Stomach (tissue), 4 donors: ENCODE data around the gene ERI3.

Source experiments
- EP300 ChIP-seq: sonication (generic); formaldehyde crosslinking; IDR thresholded peaks from one replicate; pipeline ENCODE4 v1.6.1; 2017; ENCODE audit warnings: antibody characterized with exemption
- POLR2A ChIP-seq, 4 donors: fragments of 450-650 bp; IDR thresholded peaks; one replicate each; pipeline ENCODE4 v1.6.1; 2016; ENCODE audit warnings: antibody characterized with exemption in 4 of 4, control low read depth in 2 of 4, mild to moderate bottlenecking in 1 of 4, moderate library complexity in 1 of 4
- POLR2AphosphoS5 ChIP-seq, 3 donors: sonication (generic); formaldehyde crosslinking; IDR thresholded peaks; one replicate each; pipeline ENCODE4 v1.6.1; 2016; ENCODE audit warnings: antibody characterized with exemption in 3 of 3
- TF ChIP-seq, protein P1 (sequence below), 7 experiments: fragments of 450-650 bp in 4 of 7; fragments of 200-600 bp in 3 of 7; sonication (generic) in 3 of 7; IDR thresholded peaks; one replicate each; pipeline ENCODE4 v1.5.1; 2016 to 2019; ENCODE audit warnings: antibody characterized with exemption in 7 of 7, control low read depth in 2 of 7, mild to moderate bottlenecking in 1 of 7

DNA sequence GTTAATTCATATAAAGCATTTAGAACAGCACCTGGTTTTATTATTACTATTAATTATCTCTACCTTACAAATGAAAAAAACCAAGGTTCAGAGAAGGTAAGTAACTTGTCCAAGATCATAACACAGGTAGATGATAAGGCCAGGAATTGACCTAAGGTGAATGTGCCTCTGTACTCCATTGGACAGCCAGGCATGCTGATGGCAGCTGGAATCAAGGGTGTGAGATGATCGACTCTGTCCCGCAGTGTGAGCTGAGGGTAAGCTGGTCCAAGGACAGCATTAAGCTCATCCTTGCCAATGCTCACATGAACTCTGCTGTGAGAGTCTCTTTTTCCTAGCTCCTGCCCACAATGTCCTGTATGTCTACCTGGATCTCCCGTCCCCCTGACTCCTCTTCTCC lies 83.4 kb downstream of the ERI3 start:
- TF ChIP-seq POLR2AphosphoS5 (IDR thresholded peaks at IDR 0.05) (no peak), POLR2A (IDR thresholded peaks at IDR 0.05) (no peak), EP300 (no peak)
- TF ChIP-seq, protein P1, sequence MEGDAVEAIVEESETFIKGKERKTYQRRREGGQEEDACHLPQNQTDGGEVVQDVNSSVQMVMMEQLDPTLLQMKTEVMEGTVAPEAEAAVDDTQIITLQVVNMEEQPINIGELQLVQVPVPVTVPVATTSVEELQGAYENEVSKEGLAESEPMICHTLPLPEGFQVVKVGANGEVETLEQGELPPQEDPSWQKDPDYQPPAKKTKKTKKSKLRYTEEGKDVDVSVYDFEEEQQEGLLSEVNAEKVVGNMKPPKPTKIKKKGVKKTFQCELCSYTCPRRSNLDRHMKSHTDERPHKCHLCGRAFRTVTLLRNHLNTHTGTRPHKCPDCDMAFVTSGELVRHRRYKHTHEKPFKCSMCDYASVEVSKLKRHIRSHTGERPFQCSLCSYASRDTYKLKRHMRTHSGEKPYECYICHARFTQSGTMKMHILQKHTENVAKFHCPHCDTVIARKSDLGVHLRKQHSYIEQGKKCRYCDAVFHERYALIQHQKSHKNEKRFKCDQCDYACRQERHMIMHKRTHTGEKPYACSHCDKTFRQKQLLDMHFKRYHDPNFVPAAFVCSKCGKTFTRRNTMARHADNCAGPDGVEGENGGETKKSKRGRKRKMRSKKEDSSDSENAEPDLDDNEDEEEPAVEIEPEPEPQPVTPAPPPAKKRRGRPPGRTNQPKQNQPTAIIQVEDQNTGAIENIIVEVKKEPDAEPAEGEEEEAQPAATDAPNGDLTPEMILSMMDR (IDR thresholded peaks at IDR 0.05) = no peak
